Measurements from ENCODE around the gene CHD9. TPM values are rescaled to one million over a fixed set of nuclear protein-coding genes. Genes with fewer than 3 reads are reported as not detected.

CHD9 gene
- total RNA-seq, 1 donor from 2014 or later, result 34.1 TPM

- TF ChIP-seq, protein P1, sequence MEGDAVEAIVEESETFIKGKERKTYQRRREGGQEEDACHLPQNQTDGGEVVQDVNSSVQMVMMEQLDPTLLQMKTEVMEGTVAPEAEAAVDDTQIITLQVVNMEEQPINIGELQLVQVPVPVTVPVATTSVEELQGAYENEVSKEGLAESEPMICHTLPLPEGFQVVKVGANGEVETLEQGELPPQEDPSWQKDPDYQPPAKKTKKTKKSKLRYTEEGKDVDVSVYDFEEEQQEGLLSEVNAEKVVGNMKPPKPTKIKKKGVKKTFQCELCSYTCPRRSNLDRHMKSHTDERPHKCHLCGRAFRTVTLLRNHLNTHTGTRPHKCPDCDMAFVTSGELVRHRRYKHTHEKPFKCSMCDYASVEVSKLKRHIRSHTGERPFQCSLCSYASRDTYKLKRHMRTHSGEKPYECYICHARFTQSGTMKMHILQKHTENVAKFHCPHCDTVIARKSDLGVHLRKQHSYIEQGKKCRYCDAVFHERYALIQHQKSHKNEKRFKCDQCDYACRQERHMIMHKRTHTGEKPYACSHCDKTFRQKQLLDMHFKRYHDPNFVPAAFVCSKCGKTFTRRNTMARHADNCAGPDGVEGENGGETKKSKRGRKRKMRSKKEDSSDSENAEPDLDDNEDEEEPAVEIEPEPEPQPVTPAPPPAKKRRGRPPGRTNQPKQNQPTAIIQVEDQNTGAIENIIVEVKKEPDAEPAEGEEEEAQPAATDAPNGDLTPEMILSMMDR (IDR thresholded peaks at IDR 0.05; ENCODE audit: insufficient read depth, low read length, poor library complexity, severe bottlenecking), result no peak
- H3K36me3 ChIP-seq (ENCODE audit: control insufficient read depth, insufficient read depth, low read length), result no peaks in the 10 kb centered on the region
- no peaks in the 10 kb centered on the region for H3K27me3 ChIP-seq (ENCODE audit: control insufficient read depth, insufficient read depth, low read length)
- H3K4me3 ChIP-seq (ENCODE audit: low read depth, low read length), result no peak overlapping the region
- no peak for DNase-seq (ENCODE audit: low read depth)
Observed at GRCh38 chr16:53087101-53087500, 32.3 kb downstream of the CHD9 start.

GRCh38 chr16:53089434-53090285, 34.9 kb downstream of the CHD9 start:
- H3K27me3 ChIP-seq (ENCODE audit: control insufficient read depth, insufficient read depth, low read length), result no peaks in the 10 kb centered on the region
- TF ChIP-seq, protein P1 (IDR thresholded peaks at IDR 0.05; ENCODE audit: insufficient read depth, low read length, poor library complexity, severe bottlenecking), result no peak
- H3K4me3 ChIP-seq (ENCODE audit: low read depth, low read length), result no peak overlapping the region
- H3K36me3 ChIP-seq (ENCODE audit: control insufficient read depth, insufficient read depth, low read length), result no peaks in the 10 kb centered on the region
- DNase-seq (ENCODE audit: low read depth), result no peak

GRCh38 chr16:53090286-53090590, 35.4 kb downstream of the CHD9 start:
- H3K36me3 ChIP-seq (ENCODE audit: control insufficient read depth, insufficient read depth, low read length), result no peaks in the 10 kb centered on the region
- H3K4me3 ChIP-seq (ENCODE audit: low read depth, low read length), result no peak overlapping the region
- no peaks in the 10 kb centered on the region for H3K27me3 ChIP-seq (ENCODE audit: control insufficient read depth, insufficient read depth, low read length)
- DNase-seq (ENCODE audit: low read depth), result no peak
- TF ChIP-seq, protein P1 (IDR thresholded peaks at IDR 0.05; ENCODE audit: insufficient read depth, low read length, poor library complexity, severe bottlenecking), result no peak

DNA sequence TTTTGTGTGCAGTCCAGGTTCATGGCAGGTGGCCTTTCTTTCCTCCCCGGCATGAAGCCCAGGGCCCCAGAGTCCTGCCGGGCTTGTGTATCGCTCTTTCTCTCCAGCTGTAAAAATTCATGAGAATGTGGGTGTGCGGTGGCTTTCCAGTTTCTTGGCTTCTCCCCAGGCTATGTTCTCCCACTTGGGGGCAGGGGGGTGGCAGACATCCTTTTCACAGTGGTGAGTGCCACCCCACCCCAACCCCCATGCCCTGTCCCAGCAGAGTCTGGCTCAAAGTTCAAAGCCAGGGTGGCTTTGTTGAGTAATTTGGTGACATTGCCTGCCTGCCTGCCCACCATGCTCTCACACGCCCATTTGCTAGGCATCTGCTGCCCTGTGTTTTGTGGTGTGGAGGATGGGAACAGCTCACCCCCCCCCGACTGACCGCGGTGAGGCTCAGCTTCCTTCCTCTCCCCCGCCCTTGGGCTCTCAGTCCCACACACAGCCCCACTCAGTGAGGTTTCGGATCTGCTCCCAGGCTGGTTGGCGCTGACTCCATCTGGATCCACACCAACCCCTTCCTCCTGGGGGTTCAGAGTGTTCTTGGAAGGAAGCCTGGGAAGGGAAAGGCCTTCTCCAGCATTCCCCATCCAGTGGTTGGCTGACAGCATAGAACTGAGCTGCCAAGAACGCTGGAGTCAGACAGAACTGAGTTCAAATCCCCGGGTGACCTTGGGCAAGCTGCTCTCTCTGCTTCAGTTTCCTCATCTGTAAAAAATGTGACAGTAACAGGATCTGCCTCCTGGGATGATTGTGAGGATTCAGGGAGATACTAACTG, 36.0 kb downstream of the CHD9 start:
- H3K4me3 ChIP-seq (ENCODE audit: low read depth, low read length), result no peak overlapping the region
- TF ChIP-seq, protein P1 (IDR thresholded peaks at IDR 0.05; ENCODE audit: insufficient read depth, low read length, poor library complexity, severe bottlenecking), result no peak
- no peaks in the 10 kb centered on the region for H3K36me3 ChIP-seq (ENCODE audit: control insufficient read depth, insufficient read depth, low read length)
- H3K27me3 ChIP-seq (ENCODE audit: control insufficient read depth, insufficient read depth, low read length), result no peaks in the 10 kb centered on the region
- no peak for DNase-seq (ENCODE audit: low read depth)

DNA sequence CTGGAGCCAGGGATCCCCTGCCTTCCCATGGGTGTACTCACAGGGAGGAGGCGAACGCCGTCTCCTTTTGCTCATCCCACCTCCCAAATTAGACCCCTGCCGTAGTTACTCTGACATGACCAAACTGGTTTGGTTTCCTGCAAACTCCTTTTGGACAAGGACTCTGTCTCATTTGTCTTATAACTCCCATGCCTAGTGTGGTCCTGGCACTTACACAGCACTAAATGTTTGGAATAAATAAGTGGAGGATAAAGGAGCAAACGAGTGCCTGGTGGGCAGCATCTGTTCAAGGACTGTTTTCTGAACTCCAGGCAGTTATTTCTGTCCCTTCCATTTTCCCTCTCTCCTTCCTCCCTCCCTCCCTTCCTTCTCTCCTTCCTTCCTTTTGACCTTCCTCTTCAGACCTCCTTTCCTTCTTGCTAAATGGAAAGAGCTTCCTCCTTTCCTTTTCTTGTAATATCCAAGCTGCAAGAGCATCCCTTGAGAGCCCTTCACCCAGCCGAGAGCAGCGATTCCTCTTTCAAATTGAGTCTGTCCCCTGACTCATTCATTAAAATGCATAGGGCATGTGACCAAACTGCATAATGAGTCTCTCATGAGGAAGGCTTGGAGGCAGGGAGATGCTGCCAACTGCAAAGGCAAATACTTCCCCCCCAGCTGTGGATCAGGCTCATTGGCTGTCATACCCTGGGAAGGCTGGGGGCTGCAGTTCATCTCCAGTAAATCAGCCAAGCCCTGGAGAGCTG, 36.8 kb downstream of the CHD9 start:
- no peak overlapping the region for H3K4me3 ChIP-seq (ENCODE audit: low read depth, low read length)
- H3K36me3 ChIP-seq (ENCODE audit: control insufficient read depth, insufficient read depth, low read length), result no peaks in the 10 kb centered on the region
- H3K27me3 ChIP-seq (ENCODE audit: control insufficient read depth, insufficient read depth, low read length), result no peaks in the 10 kb centered on the region
- no peak for DNase-seq (ENCODE audit: low read depth)
- TF ChIP-seq, protein P1 (IDR thresholded peaks at IDR 0.05; ENCODE audit: insufficient read depth, low read length, poor library complexity, severe bottlenecking), result no peak
